HFF-Myc (cell line): ENCODE data around the gene EVA1C.

Experiments used
- DNase-seq: peaks from one replicate; pipeline ENCODE4 v3.0.0-alpha.2; 2011; ENCODE audit warnings: low read depth; ENCODE audit errors: extremely low read depth
- H3K4me3 ChIP-seq: replicated peaks from 2 replicates; pipeline ENCODE4 v1.5.1; 2011; ENCODE audit warnings: low read depth, mild to moderate bottlenecking, control low read depth, low read length
- TF ChIP-seq, protein P1 (sequence below): IDR thresholded peaks from 2 replicates; pipeline ENCODE4 v1.5.1; 2012; ENCODE audit warnings: mild to moderate bottlenecking, low read depth, low read length, control low read depth; ENCODE audit errors: missing control alignments

EVA1C gene

DNA sequence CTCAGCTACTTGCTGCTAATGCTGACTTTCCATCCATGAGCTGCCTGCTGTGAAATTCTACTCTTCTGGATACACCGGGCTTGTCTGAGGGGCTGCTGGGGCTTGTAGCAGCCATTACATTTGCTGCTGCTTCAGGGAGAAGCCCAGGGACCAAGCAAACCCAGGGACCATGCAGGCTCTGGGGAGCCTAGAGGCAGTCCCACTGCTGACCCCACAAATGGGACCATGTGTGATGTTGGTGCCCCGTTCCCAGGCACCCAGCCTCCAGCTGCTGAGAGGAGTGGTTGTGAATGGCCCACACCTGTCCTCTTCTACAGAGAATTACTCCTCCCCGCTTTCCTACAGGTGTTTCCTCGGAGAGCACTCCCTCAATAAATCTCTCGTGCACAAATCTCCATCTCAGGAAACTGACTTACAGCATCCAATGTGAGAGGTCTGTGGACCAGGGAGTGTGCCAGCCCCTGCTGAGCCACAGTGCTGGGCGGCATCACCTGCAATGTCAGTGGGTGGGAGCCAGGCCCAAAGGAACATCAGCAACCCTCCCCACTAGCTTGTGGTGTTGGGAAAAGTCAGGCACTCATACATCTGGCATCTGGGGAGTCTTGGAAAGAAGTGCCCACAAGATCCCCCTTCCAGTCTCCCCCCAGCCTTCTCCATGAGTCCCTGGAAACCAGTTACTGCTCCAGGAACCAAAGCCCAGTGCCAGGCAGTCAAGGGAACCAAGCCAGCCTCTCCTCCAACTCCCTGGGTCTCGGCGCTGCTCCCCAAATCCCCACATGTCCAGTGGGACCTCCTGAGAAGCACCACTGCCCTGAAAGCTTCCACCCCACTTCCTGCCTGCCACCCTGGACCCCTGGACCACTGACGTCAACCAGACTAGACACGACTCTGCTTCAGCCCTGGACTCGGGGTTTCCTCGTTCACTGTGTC, 107.7 kb downstream of the EVA1C start:
- no peak overlapping the region for H3K4me3 ChIP-seq
- no peak for DNase-seq
- TF ChIP-seq, protein P1, sequence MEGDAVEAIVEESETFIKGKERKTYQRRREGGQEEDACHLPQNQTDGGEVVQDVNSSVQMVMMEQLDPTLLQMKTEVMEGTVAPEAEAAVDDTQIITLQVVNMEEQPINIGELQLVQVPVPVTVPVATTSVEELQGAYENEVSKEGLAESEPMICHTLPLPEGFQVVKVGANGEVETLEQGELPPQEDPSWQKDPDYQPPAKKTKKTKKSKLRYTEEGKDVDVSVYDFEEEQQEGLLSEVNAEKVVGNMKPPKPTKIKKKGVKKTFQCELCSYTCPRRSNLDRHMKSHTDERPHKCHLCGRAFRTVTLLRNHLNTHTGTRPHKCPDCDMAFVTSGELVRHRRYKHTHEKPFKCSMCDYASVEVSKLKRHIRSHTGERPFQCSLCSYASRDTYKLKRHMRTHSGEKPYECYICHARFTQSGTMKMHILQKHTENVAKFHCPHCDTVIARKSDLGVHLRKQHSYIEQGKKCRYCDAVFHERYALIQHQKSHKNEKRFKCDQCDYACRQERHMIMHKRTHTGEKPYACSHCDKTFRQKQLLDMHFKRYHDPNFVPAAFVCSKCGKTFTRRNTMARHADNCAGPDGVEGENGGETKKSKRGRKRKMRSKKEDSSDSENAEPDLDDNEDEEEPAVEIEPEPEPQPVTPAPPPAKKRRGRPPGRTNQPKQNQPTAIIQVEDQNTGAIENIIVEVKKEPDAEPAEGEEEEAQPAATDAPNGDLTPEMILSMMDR: no peak

DNA sequence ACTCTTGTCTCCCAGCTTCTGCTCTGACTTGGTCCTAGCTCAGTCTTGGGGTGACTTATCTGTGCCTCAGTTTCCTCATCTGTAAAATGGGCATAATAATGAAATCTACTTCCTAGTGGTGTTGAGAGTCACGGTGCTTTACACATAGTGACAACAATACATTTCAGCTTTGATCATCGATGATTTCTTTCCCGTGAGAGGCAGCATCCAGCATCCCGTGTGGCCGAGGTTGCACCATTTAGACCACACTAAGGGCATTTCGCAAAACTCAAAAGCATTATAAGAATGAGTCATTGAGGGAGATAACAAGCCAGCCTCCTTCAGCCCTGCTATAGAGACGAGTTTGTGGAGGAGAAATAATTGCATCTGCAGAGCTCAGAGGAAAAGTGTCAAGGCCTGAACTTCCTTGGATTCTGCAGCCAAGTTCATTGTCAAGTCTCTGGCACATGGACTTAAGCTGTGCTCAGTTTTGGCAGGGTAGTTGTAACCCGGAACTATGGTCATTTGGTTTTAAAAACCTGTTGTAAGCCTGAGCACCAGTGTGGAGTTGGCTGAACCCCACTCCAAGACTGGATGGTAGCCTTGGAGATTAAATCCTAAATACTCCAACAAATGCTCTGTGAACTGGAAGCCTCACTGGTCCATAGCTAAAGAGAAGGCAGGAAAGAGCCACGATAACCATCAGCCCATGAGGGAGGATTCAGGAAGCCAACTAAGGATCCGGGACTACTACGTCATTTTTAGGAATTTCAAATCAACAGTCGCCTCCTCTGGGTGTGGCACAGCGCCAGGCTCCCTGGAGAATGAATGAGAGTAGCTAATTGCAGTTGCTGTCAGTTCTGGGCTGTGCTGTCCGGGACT, 108.6 kb downstream of the EVA1C start:
- no peak overlapping the region for H3K4me3 ChIP-seq
- TF ChIP-seq, protein P1: no peak
- DNase-seq: peak; percentile 60

DNA sequence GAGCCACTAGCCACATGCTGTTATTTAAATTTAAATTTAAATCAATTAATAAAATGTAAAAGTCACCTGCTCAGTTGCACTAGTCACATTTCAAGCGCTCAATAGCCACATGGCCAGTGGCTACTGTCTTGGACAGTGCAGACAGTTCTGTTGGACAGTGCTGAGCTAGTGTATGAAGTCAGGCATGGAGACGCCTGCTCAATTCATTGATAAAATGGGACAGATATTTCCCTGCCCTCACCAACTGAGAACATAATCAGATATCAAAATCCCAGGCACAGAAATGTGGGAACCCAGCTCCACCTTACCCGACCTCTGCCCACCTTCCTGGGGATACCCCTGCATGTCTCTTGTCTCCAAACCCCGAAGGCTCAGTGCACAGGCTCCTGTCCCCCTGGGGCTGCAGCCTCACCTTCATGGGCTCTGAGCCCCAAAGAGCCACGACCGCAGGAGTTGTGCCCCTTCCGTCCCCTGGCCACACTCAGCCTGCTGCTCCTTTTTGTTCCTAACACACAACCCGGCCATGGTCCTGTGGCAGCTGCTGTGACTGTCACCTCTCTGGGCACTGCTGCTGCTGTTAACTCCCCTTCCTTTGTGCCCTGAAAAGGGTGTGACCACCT, 109.3 kb downstream of the EVA1C start:
- H3K4me3 ChIP-seq: no peak overlapping the region
- TF ChIP-seq, protein P1: no peak
- no peak for DNase-seq

DNA sequence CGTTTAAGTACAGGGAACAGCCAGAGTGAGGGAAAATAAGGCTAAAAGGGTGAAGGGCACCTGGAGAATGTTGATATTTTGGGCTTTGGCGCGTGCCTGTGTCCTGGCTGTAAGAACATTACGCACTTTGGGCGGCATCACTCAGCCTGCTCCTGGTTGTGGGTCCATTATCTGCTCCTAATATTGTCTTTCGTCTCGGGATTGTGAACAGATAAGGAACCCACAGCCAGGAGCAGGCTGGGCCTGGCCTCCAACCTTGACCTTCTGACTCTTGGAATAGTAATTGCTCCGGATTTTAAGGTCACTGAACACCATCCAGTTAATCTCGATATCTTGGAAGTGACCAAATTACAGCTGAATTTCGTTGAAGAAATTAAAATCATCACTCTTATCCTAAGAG, 111.0 kb downstream of the EVA1C start:
- no peak for DNase-seq
- H3K4me3 ChIP-seq: no peak overlapping the region
- TF ChIP-seq, protein P1: no peak

DNA sequence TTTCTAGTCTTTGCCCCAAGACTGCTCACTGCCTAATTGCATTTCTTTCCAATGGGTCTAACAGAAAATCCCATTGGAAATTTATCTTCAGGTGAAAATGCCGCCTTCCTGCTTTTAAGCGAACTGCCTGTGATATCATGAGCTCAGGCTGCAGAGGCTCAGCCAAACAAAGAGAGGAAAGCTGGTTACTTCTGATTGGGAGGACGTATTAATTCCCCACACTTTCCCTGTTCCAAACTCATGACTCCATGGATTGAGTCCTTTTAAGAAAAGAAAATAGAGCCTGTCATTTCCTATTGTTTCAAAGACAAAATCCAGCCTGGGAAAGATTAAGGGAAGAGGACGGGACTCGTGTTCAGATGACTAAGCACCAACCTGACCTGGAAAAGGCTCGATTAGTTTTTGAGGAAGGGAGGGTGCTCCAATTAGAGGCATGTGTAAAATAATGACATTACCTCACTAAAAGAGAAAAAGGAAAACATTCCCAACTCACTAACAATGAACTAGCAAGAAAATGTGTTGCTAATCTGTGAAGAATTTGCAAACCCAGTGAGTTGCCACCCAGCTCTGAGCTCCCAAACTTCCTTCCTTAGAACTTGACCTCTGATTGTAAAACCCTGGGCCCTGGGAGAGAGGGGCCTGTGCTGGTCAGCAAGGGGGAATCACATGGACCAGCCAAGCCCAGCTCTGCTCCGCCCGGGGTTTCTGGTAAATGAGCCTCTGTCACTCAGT, 111.6 kb downstream of the EVA1C start:
- TF ChIP-seq, protein P1: no peak
- no peak overlapping the region for H3K4me3 ChIP-seq
- DNase-seq: peak; percentile 44

DNA sequence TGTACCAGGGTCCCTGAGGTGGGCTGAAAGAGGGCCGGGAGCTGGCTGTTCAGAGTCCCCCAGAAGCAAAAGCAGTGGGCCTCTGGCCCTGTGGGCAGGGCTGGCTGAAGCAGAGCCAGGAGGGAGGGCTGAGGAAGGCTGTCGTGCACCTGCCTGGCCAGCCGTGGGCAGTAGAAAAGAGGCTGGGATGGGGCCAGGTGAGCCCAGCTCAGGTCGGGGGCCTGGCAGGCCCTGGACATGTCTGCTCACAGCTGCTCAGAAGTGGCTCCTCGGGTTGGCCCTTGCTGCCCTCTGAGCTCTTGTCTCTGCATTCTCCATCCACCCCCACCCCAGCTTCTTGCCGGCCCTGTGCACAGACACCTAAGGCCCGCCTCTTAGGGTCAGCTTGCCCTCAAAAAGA, 112.8 kb downstream of the EVA1C start:
- no peak overlapping the region for H3K4me3 ChIP-seq
- TF ChIP-seq, protein P1: no peak
- DNase-seq: no peak
